AG04449 (cell line): Measurements from ENCODE around the gene CEP20.

Experiments used
- CTCF ChIA-PET: fragments of 350-600 bp; formaldehyde crosslinking; extraction: SDS; loops from one replicate; lab custom pipeline; 2021; ENCODE audit warnings: antibody characterized with exemption; lab: Yijun Ruan, JAX
- POLR2A ChIA-PET: fragments of 400-600, 350-600 bp; formaldehyde crosslinking; extraction: SDS; loops from one replicate; lab custom pipeline; 2020; ENCODE audit warnings: antibody characterized with exemption, inconsistent platforms; lab: Yijun Ruan, JAX
- DNase-seq: peaks from one replicate; pipeline ENCODE4 v3.0.0-alpha.2; 2010; ENCODE audit warnings: low read depth, low spot score
- H3K4me3 ChIP-seq: 2 replicates; pipeline ENCODE4 v1.5.1; 2011; ENCODE audit warnings: low read depth, mild to moderate bottlenecking, control low read depth, low read length
- TF ChIP-seq, protein P1 (sequence below): IDR thresholded peaks from one replicate; pipeline ENCODE4 v1.5.1; 2011; ENCODE audit warnings: mild to moderate bottlenecking, moderate library complexity, low read length, control low read depth, inconsistent platforms; ENCODE audit not compliant: insufficient read depth; ENCODE audit errors: missing control alignments

CEP20 gene

GRCh38 chr16:15836965-15837611 is 51.3 kb downstream of the CEP20 start:
- TF ChIP-seq, protein P1, sequence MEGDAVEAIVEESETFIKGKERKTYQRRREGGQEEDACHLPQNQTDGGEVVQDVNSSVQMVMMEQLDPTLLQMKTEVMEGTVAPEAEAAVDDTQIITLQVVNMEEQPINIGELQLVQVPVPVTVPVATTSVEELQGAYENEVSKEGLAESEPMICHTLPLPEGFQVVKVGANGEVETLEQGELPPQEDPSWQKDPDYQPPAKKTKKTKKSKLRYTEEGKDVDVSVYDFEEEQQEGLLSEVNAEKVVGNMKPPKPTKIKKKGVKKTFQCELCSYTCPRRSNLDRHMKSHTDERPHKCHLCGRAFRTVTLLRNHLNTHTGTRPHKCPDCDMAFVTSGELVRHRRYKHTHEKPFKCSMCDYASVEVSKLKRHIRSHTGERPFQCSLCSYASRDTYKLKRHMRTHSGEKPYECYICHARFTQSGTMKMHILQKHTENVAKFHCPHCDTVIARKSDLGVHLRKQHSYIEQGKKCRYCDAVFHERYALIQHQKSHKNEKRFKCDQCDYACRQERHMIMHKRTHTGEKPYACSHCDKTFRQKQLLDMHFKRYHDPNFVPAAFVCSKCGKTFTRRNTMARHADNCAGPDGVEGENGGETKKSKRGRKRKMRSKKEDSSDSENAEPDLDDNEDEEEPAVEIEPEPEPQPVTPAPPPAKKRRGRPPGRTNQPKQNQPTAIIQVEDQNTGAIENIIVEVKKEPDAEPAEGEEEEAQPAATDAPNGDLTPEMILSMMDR: no peak
- POLR2A ChIA-PET: no interaction called here
- DNase-seq: no peak
- H3K4me3 ChIP-seq: no peak overlapping the region
- CTCF ChIA-PET: no interaction called here

DNA sequence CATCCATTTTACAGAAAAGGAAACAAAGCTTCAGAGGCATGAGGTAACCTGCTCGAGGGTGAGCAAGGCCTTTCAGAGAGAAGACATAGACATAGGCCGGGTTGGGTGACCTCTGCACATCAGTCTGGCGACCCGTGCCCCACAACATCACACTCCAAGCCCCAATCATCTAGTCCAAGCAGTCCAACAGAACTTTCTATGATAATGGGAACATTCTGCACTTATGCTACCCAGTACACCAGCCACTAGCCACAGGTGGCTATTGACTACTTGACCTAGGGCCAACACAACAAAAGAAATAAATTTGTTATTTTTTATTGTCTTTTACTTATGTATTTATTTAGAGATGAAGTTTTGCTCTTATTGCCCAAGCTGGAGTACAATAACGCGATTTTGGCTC is 52.3 kb downstream of the CEP20 start:
- TF ChIP-seq, protein P1: no peak

DNA sequence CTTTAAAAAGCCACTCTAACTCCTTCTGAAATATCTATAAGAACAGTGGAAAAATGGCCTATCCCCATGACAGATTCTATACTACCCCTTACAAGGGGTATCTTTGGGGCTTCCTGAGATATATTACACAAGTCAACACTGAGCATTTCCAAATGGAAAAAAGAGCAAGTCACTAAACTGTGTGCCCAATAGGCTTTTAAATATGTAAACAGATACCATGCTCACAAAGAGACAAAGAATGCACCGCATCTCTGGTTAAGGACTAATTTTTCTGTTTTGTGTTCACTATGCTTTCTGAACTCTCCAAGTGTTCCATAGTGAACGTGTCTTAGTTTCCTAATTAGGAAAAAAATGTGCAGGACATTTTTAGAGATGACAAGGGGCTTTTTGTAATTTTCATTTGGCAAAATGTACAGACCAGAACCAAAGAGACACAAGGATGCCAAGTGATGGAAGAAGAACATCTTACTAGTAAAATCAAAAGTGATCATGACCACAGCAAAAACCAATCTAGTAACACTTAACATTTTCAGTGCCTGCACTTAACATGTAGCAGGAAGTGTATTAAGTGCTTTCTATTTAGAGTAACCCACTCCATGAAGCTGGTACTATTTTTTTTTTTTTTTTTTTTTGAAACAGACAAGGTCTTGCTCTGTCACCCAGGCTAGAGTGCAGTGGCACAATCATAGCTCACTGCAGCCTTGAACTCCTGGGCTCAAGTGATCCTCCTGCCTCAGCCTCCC is 53.1 kb downstream of the CEP20 start:
- POLR2A ChIA-PET: no interaction called here
- CTCF ChIA-PET: interaction anchor here (1.3 to 3.2 kb wide), 2 partner anchors 12 to 13 kb away, joined by 4 to 29 read pairs; no protein-coding TSS in a partner anchor
- no peak overlapping the region for H3K4me3 ChIP-seq
- TF ChIP-seq, protein P1: no peak
- no peak for DNase-seq

More for the DNA sequence above, 52.3 kb downstream of the CEP20 start:
- ChIA-PET CTCF (interaction anchor here (1.0 to 1.3 kb wide), 2 partner anchors 9 to 13 kb away, joined by 3 to 4 read pairs; no protein-coding TSS in a partner anchor), POLR2A (no interaction called here)
- no peak overlapping the region for H3K4me3 ChIP-seq
- no peak for DNase-seq

GRCh38 chr16:15834502-15834901 is 53.9 kb downstream of the CEP20 start:
- TF ChIP-seq, protein P1: no peak
- no peak overlapping the region for H3K4me3 ChIP-seq
- POLR2A ChIA-PET: no interaction called here
- CTCF ChIA-PET: interaction anchor here (1.1 to 3.2 kb wide), 2 partner anchors 12 to 17 kb away, joined by 4 to 29 read pairs; no protein-coding TSS in a partner anchor
- no peak for DNase-seq

- ChIA-PET POLR2A (no interaction called here), CTCF (interaction anchor here (0.6 to 3.2 kb wide), 2 partner anchors 11 to 115 kb away, joined by 3 to 29 read pairs; no protein-coding TSS in a partner anchor)
- TF ChIP-seq, protein P1: no peak
- H3K4me3 ChIP-seq: no peak overlapping the region
- no peak for DNase-seq
These were observed 54.9 kb downstream of the CEP20 start for GRCh38 chr16:15833541-15833940.

GRCh38 chr16:15832241-15832640 is 56.2 kb downstream of the CEP20 start:
- TF ChIP-seq, protein P1: no peak
- ChIA-PET POLR2A (no interaction called here), CTCF (interaction anchor here (0.6 to 3.2 kb wide), 2 partner anchors 10 to 16 kb away, joined by 4 to 29 read pairs; no protein-coding TSS in a partner anchor)
- no peak overlapping the region for H3K4me3 ChIP-seq
- DNase-seq: no peak
